DOHH2 (cell line): ENCODE data around the gene HOXA5.

Source experiments
- H3F3A ChIP-seq: fragments of 200-600 bp; sonication (generic), shearing (Covaris generic); 2 replicates; pipeline ENCODE4 v1.6.0; 2016; ENCODE audit warnings: antibody characterized with exemption, mild to moderate bottlenecking; ENCODE audit not compliant: control insufficient read depth, insufficient read depth
- H3K27ac ChIP-seq: fragments of 200-600 bp; sonication (generic); 2 replicates; pipeline ENCODE4 v1.5.1; 2014; ENCODE audit warnings: low read depth, mild to moderate bottlenecking, low read length, moderate library complexity
- H3K27me3 ChIP-seq: fragments of 200-600 bp; sonication (generic); 2 replicates; pipeline ENCODE4 v1.6.1; 2014; ENCODE audit warnings: mild to moderate bottlenecking, low read length, mixed read lengths; ENCODE audit not compliant: control insufficient read depth
- H3K36me3 ChIP-seq: fragments of 200-600 bp; sonication (generic); 2 replicates; pipeline ENCODE4 v1.6.1; 2014; ENCODE audit warnings: mild to moderate bottlenecking, low read length, moderate library complexity, mixed read lengths; ENCODE audit not compliant: control insufficient read depth
- H3K4me1 ChIP-seq: fragments of 200-600 bp; sonication (generic); 2 replicates; pipeline ENCODE4 v1.6.1; 2014; ENCODE audit warnings: mild to moderate bottlenecking, low read length, mixed read lengths; ENCODE audit not compliant: control insufficient read depth
- H3K4me2 ChIP-seq: fragments of 200-600 bp; sonication (generic); 2 replicates; pipeline ENCODE4 v1.6.0; 2014; ENCODE audit warnings: mild to moderate bottlenecking, low read length, moderate library complexity
- H3K4me3 ChIP-seq: fragments of 200-600 bp; sonication (generic); 2 replicates; pipeline ENCODE4 v1.5.1; 2014; ENCODE audit warnings: mild to moderate bottlenecking, low read length, mixed read lengths
- H3K79me2 ChIP-seq: fragments of 200-600 bp; sonication (generic); 2 replicates; pipeline ENCODE4 v1.6.1; 2014; ENCODE audit warnings: mild to moderate bottlenecking, low read length, mixed read lengths; ENCODE audit not compliant: control insufficient read depth
- H3K9me2 ChIP-seq: fragments of 200-600 bp; sonication (generic); replicated peaks from 2 replicates; pipeline ENCODE4 v1.6.1; 2014; ENCODE audit warnings: mild to moderate bottlenecking, low read length, mixed read lengths; ENCODE audit not compliant: control insufficient read depth
- H3K9me3 ChIP-seq: fragments of 200-600 bp; sonication (generic); 2 replicates; pipeline ENCODE4 v1.6.1; 2014; ENCODE audit warnings: antibody characterized with exemption, low read length, mixed read lengths; ENCODE audit not compliant: control insufficient read depth, insufficient read depth
- H4K20me1 ChIP-seq: fragments of 200-600 bp; sonication (generic); 2 replicates; pipeline ENCODE4 v1.6.0; 2014; ENCODE audit warnings: low read depth, mild to moderate bottlenecking, antibody characterized with exemption, low read length, moderate library complexity; ENCODE audit not compliant: control insufficient read depth, insufficient read depth
- EZH2phosphoT487 ChIP-seq: fragments of 200-600 bp; sonication (generic); IDR thresholded peaks from 2 replicates; pipeline ENCODE4 v1.6.1; 2017; ENCODE audit warnings: borderline replicate concordance, mild to moderate bottlenecking, antibody characterized with exemption, low read length, moderate library complexity, mixed read lengths
- TF ChIP-seq, protein P1 (sequence below): fragments of 200-600 bp; sonication (generic); IDR thresholded peaks from one replicate; pipeline ENCODE4 v1.5.1; 2014; ENCODE audit warnings: antibody characterized with exemption, mild to moderate bottlenecking, low read depth, low read length; ENCODE audit not compliant: poor library complexity, severe bottlenecking

Gene HOXA5

DNA sequence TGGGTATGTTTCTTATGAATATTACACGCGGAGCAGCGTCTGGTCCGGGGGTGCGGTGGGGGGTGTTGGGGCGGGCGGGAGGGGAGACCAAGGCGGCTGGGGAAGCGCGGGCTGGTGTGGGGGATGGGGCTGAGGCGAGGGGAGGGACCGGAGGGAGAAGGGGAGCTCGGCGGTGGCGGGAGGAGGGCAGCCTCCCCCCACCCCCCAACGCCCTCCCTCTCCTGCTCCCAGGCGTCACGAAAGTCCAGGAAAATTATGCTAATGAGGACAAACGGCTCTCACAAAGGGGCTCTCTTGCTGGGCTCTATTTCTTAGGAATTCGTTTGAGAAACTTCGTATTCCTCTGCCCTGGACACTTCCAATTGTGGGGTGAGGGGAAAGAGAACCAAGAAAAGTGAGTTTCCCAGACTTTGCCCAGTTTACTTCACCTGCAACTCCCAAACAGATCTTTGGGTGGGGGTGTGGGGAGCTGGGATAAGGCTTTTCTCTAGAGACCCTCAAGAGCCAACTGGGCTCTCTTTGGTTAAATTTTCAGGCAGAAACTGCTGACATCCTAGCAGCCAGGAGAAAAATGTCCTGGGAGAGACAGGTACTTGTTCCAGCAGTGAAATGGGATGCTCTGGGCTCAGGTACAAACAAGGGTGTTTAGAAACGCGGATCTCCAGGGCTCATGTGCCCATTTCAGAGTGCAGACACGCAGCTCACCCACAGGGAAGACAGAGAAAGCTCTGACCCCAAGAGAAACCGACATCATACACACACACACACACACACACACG lies 29.3 kb downstream of the HOXA5 start:
- Histone ChIP-seq H3K4me2 (no peak overlapping the region), H3K27me3 (no peaks in the 10 kb centered on the region), H3K9me3 (no peaks in the 10 kb centered on the region), H3F3A (no peaks in the 10 kb centered on the region), H3K4me3 (no peak overlapping the region), H3K79me2 (no peaks in the 10 kb centered on the region), H3K9me2 (no peaks in the 10 kb centered on the region), H3K27ac (no peak overlapping the region), H3K4me1 (no peaks in the 10 kb centered on the region), H3K36me3 (no peaks in the 10 kb centered on the region), H4K20me1 (no peaks in the 10 kb centered on the region)
- TF ChIP-seq, protein P1, sequence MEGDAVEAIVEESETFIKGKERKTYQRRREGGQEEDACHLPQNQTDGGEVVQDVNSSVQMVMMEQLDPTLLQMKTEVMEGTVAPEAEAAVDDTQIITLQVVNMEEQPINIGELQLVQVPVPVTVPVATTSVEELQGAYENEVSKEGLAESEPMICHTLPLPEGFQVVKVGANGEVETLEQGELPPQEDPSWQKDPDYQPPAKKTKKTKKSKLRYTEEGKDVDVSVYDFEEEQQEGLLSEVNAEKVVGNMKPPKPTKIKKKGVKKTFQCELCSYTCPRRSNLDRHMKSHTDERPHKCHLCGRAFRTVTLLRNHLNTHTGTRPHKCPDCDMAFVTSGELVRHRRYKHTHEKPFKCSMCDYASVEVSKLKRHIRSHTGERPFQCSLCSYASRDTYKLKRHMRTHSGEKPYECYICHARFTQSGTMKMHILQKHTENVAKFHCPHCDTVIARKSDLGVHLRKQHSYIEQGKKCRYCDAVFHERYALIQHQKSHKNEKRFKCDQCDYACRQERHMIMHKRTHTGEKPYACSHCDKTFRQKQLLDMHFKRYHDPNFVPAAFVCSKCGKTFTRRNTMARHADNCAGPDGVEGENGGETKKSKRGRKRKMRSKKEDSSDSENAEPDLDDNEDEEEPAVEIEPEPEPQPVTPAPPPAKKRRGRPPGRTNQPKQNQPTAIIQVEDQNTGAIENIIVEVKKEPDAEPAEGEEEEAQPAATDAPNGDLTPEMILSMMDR: no peak
- TF ChIP-seq EZH2phosphoT487: no peak

GRCh38 chr7:27112955-27113949 lies 30.2 kb downstream of the HOXA5 start:
- Histone ChIP-seq H3K9me2 (no peaks in the 10 kb centered on the region), H3K4me2 (no peak overlapping the region), H3K79me2 (no peaks in the 10 kb centered on the region), H3K27me3 (no peaks in the 10 kb centered on the region), H3K27ac (no peak overlapping the region), H4K20me1 (no peaks in the 10 kb centered on the region), H3K4me1 (no peaks in the 10 kb centered on the region), H3K4me3 (no peak overlapping the region), H3F3A (no peaks in the 10 kb centered on the region), H3K36me3 (no peaks in the 10 kb centered on the region), H3K9me3 (no peaks in the 10 kb centered on the region)
- TF ChIP-seq, protein P1: no peak
- TF ChIP-seq EZH2phosphoT487: no peak

GRCh38 chr7:27112361-27112760 lies 31.1 kb downstream of the HOXA5 start:
- Histone ChIP-seq H3K79me2 (no peaks in the 10 kb centered on the region), H3K27ac (no peak overlapping the region), H3K36me3 (no peaks in the 10 kb centered on the region), H3K4me3 (no peak overlapping the region), H3K9me3 (no peaks in the 10 kb centered on the region), H3K9me2 (no peaks in the 10 kb centered on the region), H3F3A (no peaks in the 10 kb centered on the region), H3K4me2 (no peak overlapping the region), H3K4me1 (no peaks in the 10 kb centered on the region), H4K20me1 (no peaks in the 10 kb centered on the region), H3K27me3 (no peaks in the 10 kb centered on the region)
- TF ChIP-seq, protein P1: no peak
- no peak for TF ChIP-seq EZH2phosphoT487
